Measurements from ENCODE around the gene PPP4R2. TPM values are rescaled to one million over a fixed set of nuclear protein-coding genes. Genes with fewer than 3 reads are reported as not detected.

The PPP4R2 gene
- total and polyA plus RNA-seq, 9 of the 15 experiments (the other 6 are each of a cell fraction or from before 2014, with no cell fraction given) = 11.0 to 49.6 (median 31.6) TPM

DNA sequence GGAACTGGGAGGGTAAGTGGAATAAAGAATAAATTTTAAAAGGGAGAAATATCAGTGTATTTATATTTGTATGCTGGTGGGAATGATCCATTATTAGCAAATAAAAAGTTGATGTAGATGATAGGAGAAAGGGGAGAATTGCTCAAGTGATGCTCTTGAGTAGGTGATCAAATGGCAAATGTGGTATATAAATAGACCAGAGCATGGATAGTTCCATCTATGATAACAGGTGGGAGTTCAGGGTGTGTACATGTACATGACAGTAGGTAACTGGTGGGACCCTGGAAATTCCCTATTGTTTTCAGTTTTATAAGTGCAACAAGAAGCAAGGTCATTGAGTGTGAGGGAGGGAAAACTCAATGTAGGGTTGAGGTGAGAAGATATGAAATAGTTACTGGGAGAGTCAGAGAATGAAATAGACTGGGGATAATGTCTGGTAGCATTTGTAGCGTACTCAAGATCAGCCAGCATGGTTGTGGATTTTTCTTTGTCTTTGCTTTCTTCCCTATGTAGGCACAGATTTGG is 33.5 kb downstream of the PPP4R2 start:
- Histone ChIP-seq H3K9me3 (replicated peaks; ENCODE audit: control insufficient read depth, insufficient read depth, low read depth, low read length) (0 out of 2 replicates have a peak, but pooled peaks cover 3% of the 10 kb centered on the region), H3K4me3 (no peak overlapping the region), H3K9me1 (ENCODE audit: control insufficient read depth, insufficient read depth, low read length) (no peaks in the 10 kb centered on the region), H3K79me2 (ENCODE audit: control insufficient read depth, insufficient read depth, low read length) (peaks cover 100% of the 10 kb centered on the region), H3K9ac (ENCODE audit: insufficient read depth in 1 of 2, low read depth in 2 of 2, low read length in 2 of 2) (no peak overlapping the region; a peak in 1 of 4 replicates), H4K20me1 (replicated peaks; ENCODE audit: control insufficient read depth, insufficient read depth, low read length) (peaks cover 34% of the 10 kb centered on the region), H3K27me3 (ENCODE audit: control insufficient read depth in 2 of 2, insufficient read depth in 2 of 2, low read length in 2 of 2) (no peaks in the 10 kb centered on the region), H2AFZ (ENCODE audit: low read depth, low read length) (no peak overlapping the region), H3K4me2 (ENCODE audit: insufficient read depth, low read length) (no peak overlapping the region), H3K4me1 (replicated peaks in 1 of 2; ENCODE audit: control insufficient read depth in 2 of 2, insufficient read depth in 2 of 2, low read length in 2 of 2) (peaks cover 9 to 10% of the 10 kb centered on the region in 2 experiments; a peak in 3 of 5 replicates), H3K27ac (ENCODE audit: extremely low read depth, low read depth, low read length) (no peak overlapping the region; the same call in 2 of the 3 replicates), H3K36me3 (ENCODE audit: control insufficient read depth, insufficient read depth, low read length) (peaks cover 20% of the 10 kb centered on the region)
- 86% methylated on average over 1 of the region's 1 CpG for WGBS (ENCODE audit: insufficient coverage, low coverage, missing lambda C conversion rate)
- no TSS peak for BruUV-seq (replicated peaks)
- ChIA-PET POLR2A (no interaction called here), CTCF (ENCODE audit: low intra/inter-chr PET ratio) (no interaction called here)
- no peak for DNase-seq (ENCODE audit: extremely low read depth in 1 of 4, low spot score in 3 of 4)
- no peak for FAIRE-seq
- TF ChIP-seq GABPB2 (CRISPR knock-in tag; conservative IDR thresholded peaks at IDR 0.05) = no peak
- no peak for TF ChIP-seq CHD2 (IDR thresholded peaks at IDR 0.05; ENCODE audit: low read depth, low read length)
- TF ChIP-seq EP300 (IDR thresholded peaks at IDR 0.05; ENCODE audit: low read length) = no peak
- no peak for TF ChIP-seq HNRNPL (IDR thresholded peaks at IDR 0.05; ENCODE audit: low read depth, low read length)
- TF ChIP-seq, protein P1, sequence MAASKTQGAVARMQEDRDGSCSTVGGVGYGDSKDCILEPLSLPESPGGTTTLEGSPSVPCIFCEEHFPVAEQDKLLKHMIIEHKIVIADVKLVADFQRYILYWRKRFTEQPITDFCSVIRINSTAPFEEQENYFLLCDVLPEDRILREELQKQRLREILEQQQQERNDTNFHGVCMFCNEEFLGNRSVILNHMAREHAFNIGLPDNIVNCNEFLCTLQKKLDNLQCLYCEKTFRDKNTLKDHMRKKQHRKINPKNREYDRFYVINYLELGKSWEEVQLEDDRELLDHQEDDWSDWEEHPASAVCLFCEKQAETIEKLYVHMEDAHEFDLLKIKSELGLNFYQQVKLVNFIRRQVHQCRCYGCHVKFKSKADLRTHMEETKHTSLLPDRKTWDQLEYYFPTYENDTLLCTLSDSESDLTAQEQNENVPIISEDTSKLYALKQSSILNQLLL (CRISPR knock-in tag; IDR thresholded peaks at IDR 0.05; ENCODE audit: borderline replicate concordance) = no peak
- TF ChIP-seq POLR3G (IDR thresholded peaks at IDR 0.05; ENCODE audit: extremely low read depth, insufficient read length, insufficient replicate concordance) = no peak
- TF ChIP-seq CEBPG (CRISPR knock-in tag; IDR thresholded peaks at IDR 0.05) = no peak
- no peak for TF ChIP-seq CEBPG (tag; conservative IDR thresholded peaks at IDR 0.05 in 1 of 2, IDR thresholded peaks at IDR 0.05 in 1 of 2)
- TF ChIP-seq HNRNPH1 (optimal IDR thresholded peaks at IDR 0.05; ENCODE audit: low read depth, low read length) = no peak
- TF ChIP-seq HDGF (IDR thresholded peaks at IDR 0.05) = no peak
- no peak for TF ChIP-seq SAFB (IDR thresholded peaks at IDR 0.05; ENCODE audit: borderline replicate concordance, low read depth, low read length)
- in situ Hi-C loops (cut with MboI) (no loop called here), intact Hi-C loops (cut with micrococcal nuclease) (no loop called here)
- ATAC-seq = no peak
